ENCODE results near the gene SMPDL3B. TPM values are rescaled to one million over a fixed set of nuclear protein-coding genes. Genes with fewer than 3 reads are reported as not detected.

SMPDL3B gene
- total and polyA plus RNA-seq, 7 donors = 0.28 to 19.5 (median 7.2) TPM; not detected in 2

DNA sequence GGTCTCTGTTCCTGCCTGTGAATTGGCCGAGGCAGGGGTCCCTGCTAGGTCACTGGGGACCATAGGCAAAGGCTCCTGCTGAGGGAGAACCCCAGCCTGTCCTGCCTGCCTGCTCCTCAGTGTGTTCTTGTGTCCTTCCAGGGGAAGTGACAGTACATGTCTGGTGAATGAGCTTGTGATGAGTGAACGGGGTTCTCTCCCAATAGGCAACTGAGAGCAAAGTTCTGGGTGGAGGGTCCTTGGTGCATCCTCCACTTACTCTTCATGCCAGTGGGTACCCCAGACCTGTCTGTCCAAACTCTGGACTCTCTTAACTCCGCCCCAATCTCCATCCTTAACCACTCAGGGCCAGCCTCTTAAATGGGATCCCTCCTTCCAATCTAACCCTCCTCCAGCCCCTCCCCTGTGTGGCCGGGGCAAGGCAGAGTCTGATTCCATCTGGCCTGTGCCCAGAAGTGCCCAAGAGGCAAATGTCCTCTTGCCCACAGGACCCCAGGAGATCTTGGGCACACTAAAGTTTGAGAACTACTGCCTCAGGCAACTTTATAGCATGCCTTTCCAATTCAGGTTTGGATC is 26.9 kb downstream of the SMPDL3B start:
- Histone ChIP-seq H3K4me3 (no peak overlapping the region), H3K36me3 (peaks cover 3 to 33% (median 6%) of the 10 kb centered on the region in 4 donors), H3K27me3 (no peaks in the 10 kb centered on the region), H3K9me3 (no peaks in the 10 kb centered on the region), H3K27ac (peak overlapping the region in 3 of 4 donors; percentile 83 to 93 (median 90)), H3K4me1 (peaks cover 0 to 30% (median 22%) of the 10 kb centered on the region in 4 donors)
- TF ChIP-seq, protein P1, sequence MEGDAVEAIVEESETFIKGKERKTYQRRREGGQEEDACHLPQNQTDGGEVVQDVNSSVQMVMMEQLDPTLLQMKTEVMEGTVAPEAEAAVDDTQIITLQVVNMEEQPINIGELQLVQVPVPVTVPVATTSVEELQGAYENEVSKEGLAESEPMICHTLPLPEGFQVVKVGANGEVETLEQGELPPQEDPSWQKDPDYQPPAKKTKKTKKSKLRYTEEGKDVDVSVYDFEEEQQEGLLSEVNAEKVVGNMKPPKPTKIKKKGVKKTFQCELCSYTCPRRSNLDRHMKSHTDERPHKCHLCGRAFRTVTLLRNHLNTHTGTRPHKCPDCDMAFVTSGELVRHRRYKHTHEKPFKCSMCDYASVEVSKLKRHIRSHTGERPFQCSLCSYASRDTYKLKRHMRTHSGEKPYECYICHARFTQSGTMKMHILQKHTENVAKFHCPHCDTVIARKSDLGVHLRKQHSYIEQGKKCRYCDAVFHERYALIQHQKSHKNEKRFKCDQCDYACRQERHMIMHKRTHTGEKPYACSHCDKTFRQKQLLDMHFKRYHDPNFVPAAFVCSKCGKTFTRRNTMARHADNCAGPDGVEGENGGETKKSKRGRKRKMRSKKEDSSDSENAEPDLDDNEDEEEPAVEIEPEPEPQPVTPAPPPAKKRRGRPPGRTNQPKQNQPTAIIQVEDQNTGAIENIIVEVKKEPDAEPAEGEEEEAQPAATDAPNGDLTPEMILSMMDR (IDR thresholded peaks at IDR 0.05) = no peak
- no peak for TF ChIP-seq POLR2AphosphoS5 (IDR thresholded peaks at IDR 0.05)
- no peak for TF ChIP-seq EP300 (IDR thresholded peaks at IDR 0.05)
- no peak for TF ChIP-seq POLR2A (IDR thresholded peaks at IDR 0.05)
- 66 to 77% methylated on average over 4 of the region's 4 CpGs for WGBS, 2 donors
- no peak for DNase-seq
- intact Hi-C loops (cut with DNase I) = no loop called here

DNA sequence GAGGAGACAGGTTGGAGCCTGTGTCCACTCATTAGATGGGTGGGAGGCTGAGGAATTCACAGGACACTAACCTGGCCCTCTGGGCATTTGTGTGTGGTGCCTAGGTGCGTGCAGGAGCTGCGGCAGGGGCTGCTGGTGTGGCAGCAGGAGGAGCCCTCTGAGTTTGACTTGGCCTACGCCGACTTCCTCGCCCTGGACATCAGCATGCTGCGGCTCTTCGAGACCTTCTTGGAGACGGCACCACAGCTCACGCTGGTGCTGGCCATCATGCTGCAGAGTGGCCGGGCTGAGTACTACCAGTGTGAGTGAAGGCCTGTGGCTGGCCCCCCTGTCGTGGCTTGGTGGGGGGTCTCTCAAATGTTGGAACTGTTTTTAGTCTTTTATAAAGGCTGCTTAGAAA is 28.6 kb downstream of the SMPDL3B start:
- intact Hi-C loops (cut with DNase I) = no loop called here
- 96 to 97% methylated on average over 11 of the region's 11 CpGs for WGBS, 2 donors
- peak; percentile 55 for DNase-seq
- no peaks in the 10 kb centered on the region for H3K9me3 ChIP-seq
- H3K4me3 ChIP-seq = no peak overlapping the region
- H3K27me3 ChIP-seq = no peaks in the 10 kb centered on the region
- peaks cover 8 to 43% (median 10%) of the 10 kb centered on the region in 4 donors for H3K36me3 ChIP-seq
- H3K27ac ChIP-seq = no peak overlapping the region
- TF ChIP-seq EP300 (IDR thresholded peaks at IDR 0.05) (no peak), POLR2A (IDR thresholded peaks at IDR 0.05) (no peak), POLR2AphosphoS5 (IDR thresholded peaks at IDR 0.05) (no peak)
- TF ChIP-seq, protein P1 (IDR thresholded peaks at IDR 0.05) = no peak
- H3K4me1 ChIP-seq = peaks cover 0 to 34% (median 24%) of the 10 kb centered on the region in 4 donors

DNA sequence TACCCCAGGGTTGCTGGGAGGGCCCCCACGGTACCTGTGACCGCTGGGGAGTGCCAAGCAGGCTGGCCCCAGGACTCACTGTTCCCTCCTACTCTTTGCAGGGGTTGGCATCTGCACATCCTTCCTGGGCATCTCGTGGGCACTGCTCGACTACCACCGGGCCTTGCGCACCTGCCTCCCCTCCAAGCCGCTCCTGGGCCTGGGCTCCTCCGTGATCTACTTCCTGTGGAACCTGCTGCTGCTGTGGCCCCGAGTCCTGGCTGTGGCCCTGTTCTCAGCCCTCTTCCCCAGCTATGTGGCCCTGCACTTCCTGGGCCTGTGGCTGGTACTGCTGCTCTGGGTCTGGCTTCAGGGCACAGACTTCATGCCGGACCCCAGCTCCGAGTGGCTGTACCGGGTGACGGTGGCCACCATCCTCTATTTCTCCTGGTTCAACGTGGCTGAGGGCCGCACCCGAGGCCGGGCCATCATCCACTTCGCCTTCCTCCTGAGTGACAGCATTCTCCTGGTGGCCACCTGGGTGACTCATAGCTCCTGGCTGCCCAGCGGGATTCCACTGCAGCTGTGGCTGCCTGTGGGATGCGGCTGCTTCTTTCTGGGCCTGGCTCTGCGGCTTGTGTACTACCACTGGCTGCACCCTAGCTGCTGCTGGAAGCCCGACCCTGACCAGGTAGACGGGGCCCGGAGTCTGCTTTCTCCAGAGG is 31.8 kb downstream of the SMPDL3B start:
- Histone ChIP-seq H3K4me3 (no peak overlapping the region), H3K4me1 (peaks cover 0 to 25% (median 17%) of the 10 kb centered on the region in 4 donors), H3K36me3 (peaks cover 8 to 43% (median 10%) of the 10 kb centered on the region in 4 donors), H3K27ac (no peak overlapping the region), H3K27me3 (no peaks in the 10 kb centered on the region), H3K9me3 (no peaks in the 10 kb centered on the region)
- 94 to 95% methylated on average over 24 of the region's 24 CpGs for WGBS, 2 donors
- TF ChIP-seq EP300 (IDR thresholded peaks at IDR 0.05) = no peak
- TF ChIP-seq, protein P1 (IDR thresholded peaks at IDR 0.05) = no peak
- TF ChIP-seq POLR2A (IDR thresholded peaks at IDR 0.05) = no peak
- TF ChIP-seq POLR2AphosphoS5 (IDR thresholded peaks at IDR 0.05) = no peak
- intact Hi-C loops (cut with DNase I) = no loop called here
- no peak for DNase-seq

DNA sequence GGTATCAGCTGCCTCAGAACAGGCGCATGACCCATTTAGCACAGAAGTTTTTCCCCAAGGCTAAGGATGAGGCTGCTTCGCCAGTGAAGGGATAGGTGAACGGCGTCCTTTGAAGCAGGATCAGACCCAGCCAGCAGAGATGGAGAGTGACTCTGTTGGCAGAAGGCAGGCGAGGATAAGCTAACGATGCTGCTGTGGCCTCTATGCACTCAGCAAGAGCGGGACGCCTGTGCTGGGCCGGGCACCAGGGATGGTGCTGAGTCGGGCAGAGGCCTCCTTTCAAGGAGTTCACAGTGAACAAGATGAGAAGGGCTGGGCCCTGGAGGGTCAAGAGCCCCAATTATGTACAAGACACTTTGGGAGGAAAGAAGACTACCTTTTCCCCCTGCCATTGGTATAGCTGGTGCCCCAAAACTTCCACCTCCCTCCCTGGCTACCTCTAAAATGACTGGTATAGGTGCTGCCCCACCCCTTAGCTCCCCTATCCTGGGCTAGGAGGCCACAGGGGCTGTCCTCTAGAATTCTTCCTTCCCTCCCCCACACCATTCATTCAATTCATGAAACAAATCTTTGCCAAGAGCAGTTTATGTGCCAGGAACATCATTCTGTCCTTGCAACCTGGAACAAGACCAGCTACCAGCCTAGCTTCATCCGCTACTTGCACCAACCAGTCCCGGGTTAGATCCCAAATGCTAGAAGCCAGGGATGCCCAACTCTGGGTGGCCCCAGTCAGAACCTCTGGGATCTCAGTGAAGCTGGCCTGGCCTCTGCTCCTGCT is 32.5 kb downstream of the SMPDL3B start:
- peaks cover 8 to 43% (median 10%) of the 10 kb centered on the region in 4 donors for H3K36me3 ChIP-seq
- 95% methylated on average over 12 of the region's 12 CpGs for whole genome bisulfite sequencing, 2 donors
- TF ChIP-seq, protein P1 (IDR thresholded peaks at IDR 0.05) = no peak
- TF ChIP-seq POLR2A (IDR thresholded peaks at IDR 0.05) (no peak), EP300 (IDR thresholded peaks at IDR 0.05) (no peak), POLR2AphosphoS5 (IDR thresholded peaks at IDR 0.05) (no peak)

More for the DNA sequence above, 32.5 kb downstream of the SMPDL3B start:
- no peaks in the 10 kb centered on the region for H3K27me3 ChIP-seq
- intact Hi-C loops (cut with DNase I) = no loop called here
- H3K9me3 ChIP-seq = no peaks in the 10 kb centered on the region
- no peak for DNase-seq
- peak overlapping the region in 1 of 4 donors; percentile 23 for H3K27ac ChIP-seq
- no peak overlapping the region for H3K4me3 ChIP-seq
- peaks cover 0 to 29% (median 24%) of the 10 kb centered on the region in 4 donors for H3K4me1 ChIP-seq

Measured in sigmoid colon (tissue), 7 donors.